T1000 (cell line): ENCODE results near the gene NDUFV3.
"Not testable (repeated sequence)": the region's sequence is repeated elsewhere in the genome, so short reads cannot be mapped to it uniquely, and the experiment has no call there.

ENCODE experiments used
- DNase-seq: peaks from one replicate; lab custom pipeline; 2025; ENCODE audit warnings: mixed read lengths; lab: John Stamatoyannopoulos, UW

The NDUFV3 gene

GRCh38 chr21:42900446-42900845 lies 7.3 kb downstream of the NDUFV3 start:
- no peak for DNase-seq

GRCh38 chr21:42903817-42904216 lies 10.7 kb downstream of the NDUFV3 start:
- no peak for DNase-seq

GRCh38 chr21:42905195-42905594 lies 12.1 kb downstream of the NDUFV3 start:
- DNase-seq, result no peak

GRCh38 chr21:42906233-42906632 lies 13.1 kb downstream of the NDUFV3 start:
- no peak for DNase-seq

- DNase-seq, result not testable (repeated sequence)
Measured at GRCh38 chr21:42908484-42908883, 15.4 kb downstream of the NDUFV3 start.

GRCh38 chr21:42911920-42912319 lies 18.8 kb downstream of the NDUFV3 start:
- not testable (repeated sequence) for DNase-seq

GRCh38 chr21:42913476-42913875 lies 20.4 kb downstream of the NDUFV3 start:
- no peak for DNase-seq

- DNase-seq, result no peak
Measured at GRCh38 chr21:42918291-42918690, 25.2 kb downstream of the NDUFV3 start.

- DNase-seq, result no peak
Measured at GRCh38 chr21:42921927-42922326, 28.8 kb downstream of the NDUFV3 start.

GRCh38 chr21:42922918-42923317 lies 29.8 kb downstream of the NDUFV3 start:
- no peak for DNase-seq

GRCh38 chr21:42923553-42924432 lies 30.7 kb downstream of the NDUFV3 start:
- DNase-seq, result peak; percentile 5

GRCh38 chr21:42924433-42924751 lies 31.3 kb downstream of the NDUFV3 start:
- DNase-seq, result no peak

GRCh38 chr21:42925114-42925926 lies 32.2 kb downstream of the NDUFV3 start, which contains the start of gene ERVH48-1:
TSS of gene ERVH48-1 (minus strand) at chr21:42925630. CDS start at chr21:42919006, 6,624 bp downstream.
- DNase-seq, result no peak

- not testable (repeated sequence) for DNase-seq
Measured at GRCh38 chr21:42927474-42928200, 34.5 kb downstream of the NDUFV3 start.

GRCh38 chr21:42929969-42930368 lies 36.9 kb downstream of the NDUFV3 start:
- DNase-seq, result no peak

- no peak for DNase-seq
Measured at GRCh38 chr21:42931560-42932235, 38.6 kb downstream of the NDUFV3 start.

- DNase-seq, result not testable (repeated sequence)
Measured at GRCh38 chr21:42932378-42933136, 39.4 kb downstream of the NDUFV3 start.

- DNase-seq, result not testable (repeated sequence)
Measured at GRCh38 chr21:42933137-42933970, 40.2 kb downstream of the NDUFV3 start.

GRCh38 chr21:42933973-42934372 lies 40.9 kb downstream of the NDUFV3 start:
- DNase-seq, result not testable (repeated sequence)

GRCh38 chr21:42936360-42936759 lies 43.3 kb downstream of the NDUFV3 start:
- not testable (repeated sequence) for DNase-seq
